MM.1S (cell line): ENCODE measurements around the gene RPS6KA3.
A peak's percentile ranks its signal among the peaks of the same experiment; 100 is the strongest.

Experiments used
- DNase-seq: peaks from one replicate; pipeline ENCODE4 v3.0.0-alpha.2; 2015
- H2AFZ ChIP-seq: fragments of 300-600 bp; sonication (generic); 2 replicates; pipeline ENCODE4 v1.6.0; 2016; ENCODE audit warnings: antibody characterized with exemption, low read length
- H3F3A ChIP-seq: fragments of 300-600 bp; sonication (generic); 2 replicates; pipeline ENCODE4 v1.6.1; 2016; ENCODE audit warnings: mild to moderate bottlenecking, antibody characterized with exemption, low read length, moderate library complexity, mixed read lengths; ENCODE audit not compliant: insufficient read depth
- H3K27ac ChIP-seq: fragments of 300-600 bp; sonication (generic); 2 replicates; pipeline ENCODE4 v1.5.1; 2016; ENCODE audit warnings: mild to moderate bottlenecking, low read length
- H3K27me3 ChIP-seq: fragments of 300-600 bp; sonication (generic); replicated peaks from 2 replicates; pipeline ENCODE4 v1.6.0; 2016; ENCODE audit warnings: low read length; ENCODE audit not compliant: insufficient read depth
- H3K36me3 ChIP-seq: fragments of 300-600 bp; sonication (generic); replicated peaks from 2 replicates; pipeline ENCODE4 v1.6.1; 2016; ENCODE audit warnings: mild to moderate bottlenecking, low read length, mixed read lengths; ENCODE audit not compliant: insufficient read depth
- H3K4me1 ChIP-seq: fragments of 300-600 bp; sonication (generic); 2 replicates; pipeline ENCODE4 v1.6.1; 2016; ENCODE audit warnings: low read length, mixed read lengths
- H3K4me2 ChIP-seq: fragments of 300-600 bp; sonication (generic); 2 replicates; pipeline ENCODE4 v1.6.0; 2016; ENCODE audit warnings: low read depth, low read length
- H3K4me3 ChIP-seq: fragments of 300-600 bp; sonication (generic); 2 replicates; pipeline ENCODE4 v1.5.1; 2016; ENCODE audit warnings: low read length, mixed read lengths
- H3K79me2 ChIP-seq: fragments of 300-600 bp; sonication (generic); 2 replicates; pipeline ENCODE4 v1.6.1; 2016; ENCODE audit warnings: mixed run types, low read length, mixed read lengths
- H3K9ac ChIP-seq: fragments of 300-600 bp; sonication (generic); 2 replicates; pipeline ENCODE4 v1.6.1; 2016; ENCODE audit warnings: low read length, mixed read lengths
- H3K9me2 ChIP-seq: fragments of 300-600 bp; sonication (generic); replicated peaks from 2 replicates; pipeline ENCODE4 v1.6.1; 2016; ENCODE audit warnings: mild to moderate bottlenecking, low read length, mixed read lengths; ENCODE audit not compliant: insufficient read depth
- H3K9me3 ChIP-seq: fragments of 300-600 bp; sonication (generic); replicated peaks from 2 replicates; pipeline ENCODE4 v1.6.1; 2016; ENCODE audit warnings: mild to moderate bottlenecking, low read length, mixed read lengths; ENCODE audit not compliant: insufficient read depth
- H4K20me1 ChIP-seq: fragments of 300-600 bp; sonication (generic); 2 replicates; pipeline ENCODE4 v1.6.1; 2016; ENCODE audit warnings: mild to moderate bottlenecking, low read length, moderate library complexity, mixed read lengths; ENCODE audit not compliant: insufficient read depth
- CTCF ChIP-seq: fragments of 300-600 bp; sonication (generic); IDR thresholded peaks from 2 replicates; pipeline ENCODE4 v1.5.1; 2016; ENCODE audit warnings: antibody characterized with exemption, low read length, mixed read lengths
- EZH2 ChIP-seq: fragments of 300-600 bp; sonication (generic); optimal IDR thresholded peaks from 2 replicates; pipeline ENCODE3; 2017; ENCODE audit warnings: low read depth, mild to moderate bottlenecking, antibody characterized with exemption, low read length, mixed read lengths
- EZH2phosphoT487 ChIP-seq: fragments of 300-600 bp; sonication (generic); IDR thresholded peaks from 2 replicates; pipeline ENCODE4 v1.6.1; 2018; ENCODE audit warnings: antibody characterized with exemption, low read length

RPS6KA3 gene

GRCh38 chrX:20144491-20144890, 122.2 kb downstream of the RPS6KA3 start:
- Histone ChIP-seq H3K4me3 (no peak overlapping the region), H3K79me2 (peaks cover 21% of the 10 kb centered on the region), H3F3A (no peaks in the 10 kb centered on the region), H3K4me2 (no peak overlapping the region), H4K20me1 (peaks cover 6% of the 10 kb centered on the region), H3K27ac (no peak overlapping the region), H2AFZ (no peak overlapping the region), H3K9me2 (no peaks in the 10 kb centered on the region), H3K9me3 (no peaks in the 10 kb centered on the region), H3K4me1 (peaks cover 4% of the 10 kb centered on the region; the same call in 1 of the 2 replicates), H3K36me3 (peaks cover 3% of the 10 kb centered on the region; the same call in 1 of the 2 replicates), H3K9ac (no peak overlapping the region), H3K27me3 (no peaks in the 10 kb centered on the region)
- no peak for TF ChIP-seq EZH2
- TF ChIP-seq CTCF = no peak
- TF ChIP-seq EZH2phosphoT487 = no peak
- no peak for DNase-seq

- Histone ChIP-seq H4K20me1 (peaks cover 8% of the 10 kb centered on the region), H3K9me3 (no peaks in the 10 kb centered on the region), H3F3A (no peaks in the 10 kb centered on the region), H3K4me2 (no peak overlapping the region), H3K27me3 (no peaks in the 10 kb centered on the region), H3K9ac (no peak overlapping the region), H3K27ac (no peak overlapping the region), H3K79me2 (peaks cover 30% of the 10 kb centered on the region), H2AFZ (no peak overlapping the region), H3K36me3 (peaks cover 8% of the 10 kb centered on the region), H3K9me2 (no peaks in the 10 kb centered on the region), H3K4me1 (peaks cover 4% of the 10 kb centered on the region; the same call in 1 of the 2 replicates), H3K4me3 (no peak overlapping the region)
- TF ChIP-seq EZH2 (no peak), EZH2phosphoT487 (no peak), CTCF (no peak)
- peak; percentile 16 for DNase-seq
These were observed 123.1 kb downstream of the RPS6KA3 start for GRCh38 chrX:20143561-20143960.

GRCh38 chrX:20143111-20143510, 123.6 kb downstream of the RPS6KA3 start:
- H3K4me2 ChIP-seq = no peak overlapping the region
- H3K79me2 ChIP-seq = peaks cover 34% of the 10 kb centered on the region
- peaks cover 8% of the 10 kb centered on the region for H3K36me3 ChIP-seq
- no peaks in the 10 kb centered on the region for H3K27me3 ChIP-seq
- peaks cover 8% of the 10 kb centered on the region for H4K20me1 ChIP-seq
- H2AFZ ChIP-seq = no peak overlapping the region
- H3K9ac ChIP-seq = no peak overlapping the region
- H3K27ac ChIP-seq = no peak overlapping the region
- H3K4me1 ChIP-seq = peaks cover 4% of the 10 kb centered on the region; the same call in 1 of the 2 replicates
- H3K9me3 ChIP-seq = no peaks in the 10 kb centered on the region
- H3K4me3 ChIP-seq = no peak overlapping the region
- no peak for DNase-seq
- no peaks in the 10 kb centered on the region for H3K9me2 ChIP-seq
- no peaks in the 10 kb centered on the region for H3F3A ChIP-seq
- TF ChIP-seq EZH2phosphoT487 (no peak), EZH2 (no peak), CTCF (no peak)
